Calu3 (cell line): Measurements from ENCODE around the gene ARHGAP24. TPM values are rescaled to one million over a fixed set of nuclear protein-coding genes. Genes with fewer than 3 reads are reported as not detected.

ENCODE experiments used
- BruUV-seq: library from RNA; stranded (reverse); fragments of 400-500 nt; replicated peaks from 2 replicates; lab custom pipeline; 2021; lab: Mats Ljungman, UMichigan
- CTCF ChIA-PET: fragments of 300-600 bp; sonication (Branson Sonifier 250); formaldehyde crosslinking; loops from one replicate; lab custom pipeline; 2022; ENCODE audit warnings: antibody characterized with exemption; lab: Charles Lee
- DNase-seq: peaks from one replicate; pipeline ENCODE4 v3.0.0; 2022
- H3K27ac Mint-ChIP-seq: one replicate; pipeline ENCODE4 v1.8.0; 2022; ENCODE audit warnings: mixed read lengths; ENCODE audit not compliant: unreplicated experiment
- H3K27me3 Mint-ChIP-seq: one replicate; pipeline ENCODE4 v1.8.0; 2022; ENCODE audit warnings: mixed read lengths; ENCODE audit not compliant: unreplicated experiment
- H3K36me3 Mint-ChIP-seq: one replicate; pipeline ENCODE4 v1.8.0; 2022; ENCODE audit warnings: mild to moderate bottlenecking, moderate library complexity, mixed read lengths; ENCODE audit not compliant: insufficient read depth, unreplicated experiment
- H3K4me1 Mint-ChIP-seq: one replicate; pipeline ENCODE4 v1.8.0; 2022; ENCODE audit warnings: mild to moderate bottlenecking, low read depth, mixed read lengths; ENCODE audit not compliant: unreplicated experiment
- H3K4me3 Mint-ChIP-seq: one replicate; pipeline ENCODE4 v1.8.0; 2022; ENCODE audit warnings: mild to moderate bottlenecking, low read depth, moderate library complexity, mixed read lengths; ENCODE audit not compliant: unreplicated experiment
- H3K9me3 Mint-ChIP-seq: one replicate; pipeline ENCODE4 v1.8.0; 2022; ENCODE audit warnings: low read depth, mixed read lengths; ENCODE audit not compliant: unreplicated experiment
- CTCF ChIP-seq: fragments of 200-600 bp; IDR thresholded peaks from one replicate; pipeline ENCODE4 v1.8.0; 2022; ENCODE audit warnings: antibody characterized with exemption; ENCODE audit not compliant: unreplicated experiment
- intact Hi-C: fragments of 100-400 bp; cut with micrococcal nuclease; formaldehyde crosslinking; loops from one replicate; pipeline ENCODE4 v1.10.0; 2022; ENCODE audit not compliant: unreplicated experiment
- total RNA-seq: library from RNA; stranded (reverse); gene quantifications from 2 replicates; pipeline ENCODE4 v1.2.3, GENCODE V29; 2022

The ARHGAP24 gene
- total RNA-seq, 1 experiment from 2014 or later = 10.2 TPM

GRCh38 chr4:85492336-85492735 is 17.4 kb downstream of the ARHGAP24 start:
- intact Hi-C loops = no loop called here
- DNase-seq = no peak
- no peak overlapping the region for H3K4me3 Mint-ChIP-seq
- no peaks in the 10 kb centered on the region for H3K9me3 Mint-ChIP-seq
- H3K4me1 Mint-ChIP-seq = peaks cover 16% of the 10 kb centered on the region
- no peaks in the 10 kb centered on the region for H3K27me3 Mint-ChIP-seq
- TF ChIP-seq CTCF = no peak
- H3K27ac Mint-ChIP-seq = no peak overlapping the region
- CTCF ChIA-PET = no interaction called here
- H3K36me3 Mint-ChIP-seq = no peaks in the 10 kb centered on the region
- no TSS peak for BruUV-seq

GRCh38 chr4:85495621-85496020 is 20.7 kb downstream of the ARHGAP24 start:
- peak overlapping the region; percentile 23 for H3K27ac Mint-ChIP-seq

GRCh38 chr4:85496126-85496849 is 21.3 kb downstream of the ARHGAP24 start:
- peak overlapping the region; percentile 23 for H3K27ac Mint-ChIP-seq
- no peak for DNase-seq
- peaks cover 16% of the 10 kb centered on the region for H3K4me1 Mint-ChIP-seq
- intact Hi-C loops = no loop called here
- H3K4me3 Mint-ChIP-seq = no peak overlapping the region
- BruUV-seq = no TSS peak
- CTCF ChIA-PET = interaction anchor here (0.5 kb wide), 1 partner anchor 38 kb away, joined by 4 read pairs; no protein-coding TSS in a partner anchor
- no peak for TF ChIP-seq CTCF
- H3K36me3 Mint-ChIP-seq = no peaks in the 10 kb centered on the region
- H3K9me3 Mint-ChIP-seq = no peaks in the 10 kb centered on the region
- no peaks in the 10 kb centered on the region for H3K27me3 Mint-ChIP-seq

More at GRCh38 chr4:85495621-85496020, 20.7 kb downstream of the ARHGAP24 start:
- Mint-ChIP-seq H3K36me3 (no peaks in the 10 kb centered on the region), H3K27me3 (no peaks in the 10 kb centered on the region), H3K4me3 (no peak overlapping the region), H3K4me1 (peaks cover 16% of the 10 kb centered on the region), H3K9me3 (no peaks in the 10 kb centered on the region)
- TF ChIP-seq CTCF = no peak
- intact Hi-C loops = no loop called here
- DNase-seq = no peak
- CTCF ChIA-PET = no interaction called here
- BruUV-seq = no TSS peak

GRCh38 chr4:85496933-85497332 is 22.0 kb downstream of the ARHGAP24 start:
- Mint-ChIP-seq H3K27me3 (no peaks in the 10 kb centered on the region), H3K9me3 (no peaks in the 10 kb centered on the region), H3K27ac (no peak overlapping the region), H3K4me3 (no peak overlapping the region), H3K4me1 (peaks cover 16% of the 10 kb centered on the region), H3K36me3 (no peaks in the 10 kb centered on the region)
- no peak for TF ChIP-seq CTCF
- CTCF ChIA-PET = interaction anchor here (0.5 kb wide), 1 partner anchor 38 kb away, joined by 4 read pairs; no protein-coding TSS in a partner anchor
- intact Hi-C loops = no loop called here
- no peak for DNase-seq
- BruUV-seq = no TSS peak
